Mesothelial cell of epicardium (in vitro differentiated cells): ENCODE data around the gene LRIT1. TPM values are rescaled to one million over a fixed set of nuclear protein-coding genes. Genes with fewer than 3 reads are reported as not detected.

Experiments used
- DNase-seq, 2 experiments: peaks; one replicate each; pipeline ENCODE4 v3.0.0; 2021; ENCODE audit warnings: low spot score in 2 of 2; ENCODE audit not compliant: unreplicated experiment in 2 of 2
- H3K27ac Mint-ChIP-seq: 2 replicates; pipeline ENCODE4 v1.8.0; 2021; ENCODE audit warnings: mixed read lengths
- H3K27me3 Mint-ChIP-seq: 2 replicates; pipeline ENCODE4 v1.8.0; 2021; ENCODE audit warnings: low read depth, mixed read lengths
- H3K36me3 Mint-ChIP-seq: 2 replicates; pipeline ENCODE4 v1.8.0; 2021; ENCODE audit warnings: mixed read lengths
- H3K4me1 Mint-ChIP-seq: 2 replicates; pipeline ENCODE4 v1.8.0; 2021; ENCODE audit warnings: mixed read lengths
- H3K4me3 Mint-ChIP-seq: 2 replicates; pipeline ENCODE4 v1.8.0; 2021; ENCODE audit warnings: mild to moderate bottlenecking, moderate library complexity, mixed read lengths
- H3K9me3 Mint-ChIP-seq: 2 replicates; pipeline ENCODE4 v1.8.0; 2021; ENCODE audit warnings: mixed read lengths
- CTCF ChIP-seq: fragments of 200-600 bp; sonication (generic); IDR thresholded peaks from one replicate; pipeline ENCODE4 v1.5.0; 2021; ENCODE audit warnings: antibody characterized with exemption; ENCODE audit not compliant: unreplicated experiment
- total RNA-seq: library from RNA; stranded (reverse); gene quantifications from 3 replicates; pipeline ENCODE4 v1.2.1, GENCODE V29; 2021

Gene LRIT1
- total RNA-seq, 1 donor from 2014 or later = not detected

- Mint-ChIP-seq H3K27me3 (peaks cover 44% of the 10 kb centered on the region), H3K4me3 (no peak overlapping the region), H3K9me3 (no peaks in the 10 kb centered on the region), H3K36me3 (no peaks in the 10 kb centered on the region), H3K27ac (no peak overlapping the region), H3K4me1 (no peaks in the 10 kb centered on the region)
- no peak for DNase-seq
- TF ChIP-seq CTCF = no peak
Observed at GRCh38 chr10:84216834-84217233, 24.5 kb downstream of the LRIT1 start.

- peak; percentile 29 for TF ChIP-seq CTCF
- Mint-ChIP-seq H3K9me3 (no peaks in the 10 kb centered on the region), H3K36me3 (no peaks in the 10 kb centered on the region), H3K27me3 (peaks cover 42% of the 10 kb centered on the region), H3K27ac (no peak overlapping the region), H3K4me1 (no peaks in the 10 kb centered on the region), H3K4me3 (no peak overlapping the region)
- no peak for DNase-seq
Observed at GRCh38 chr10:84214612-84215235, 26.6 kb downstream of the LRIT1 start.

- Mint-ChIP-seq H3K27ac (no peak overlapping the region), H3K27me3 (peaks cover 37% of the 10 kb centered on the region), H3K4me3 (no peak overlapping the region), H3K9me3 (no peaks in the 10 kb centered on the region), H3K36me3 (no peaks in the 10 kb centered on the region), H3K4me1 (no peaks in the 10 kb centered on the region)
- no peak for DNase-seq
- TF ChIP-seq CTCF = no peak
Observed at GRCh38 chr10:84214046-84214572, 27.2 kb downstream of the LRIT1 start.

- H3K4me3 Mint-ChIP-seq = no peak overlapping the region
- no peak for TF ChIP-seq CTCF
- H3K4me1 Mint-ChIP-seq = no peaks in the 10 kb centered on the region
- no peaks in the 10 kb centered on the region for H3K36me3 Mint-ChIP-seq
- DNase-seq = no peak
- no peak overlapping the region for H3K27ac Mint-ChIP-seq
- H3K9me3 Mint-ChIP-seq = no peaks in the 10 kb centered on the region
- peaks cover 47% of the 10 kb centered on the region for H3K27me3 Mint-ChIP-seq
Observed at GRCh38 chr10:84213076-84213475, 28.3 kb downstream of the LRIT1 start.

GRCh38 chr10:84212014-84212413 lies 29.3 kb downstream of the LRIT1 start:
- no peaks in the 10 kb centered on the region for H3K36me3 Mint-ChIP-seq
- DNase-seq = no peak
- H3K27ac Mint-ChIP-seq = no peak overlapping the region
- no peaks in the 10 kb centered on the region for H3K4me1 Mint-ChIP-seq
- no peak for TF ChIP-seq CTCF
- H3K27me3 Mint-ChIP-seq = peaks cover 58% of the 10 kb centered on the region
- H3K9me3 Mint-ChIP-seq = no peaks in the 10 kb centered on the region
- no peak overlapping the region for H3K4me3 Mint-ChIP-seq
